ENCODE measurements around the gene MEX3B. TPM values are rescaled to one million over a fixed set of nuclear protein-coding genes. Genes with fewer than 3 reads are reported as not detected.

MEX3B gene
- total and polyA plus RNA-seq, 12 donors, result 0.22 to 1.6 (median 0.88) TPM

DNA sequence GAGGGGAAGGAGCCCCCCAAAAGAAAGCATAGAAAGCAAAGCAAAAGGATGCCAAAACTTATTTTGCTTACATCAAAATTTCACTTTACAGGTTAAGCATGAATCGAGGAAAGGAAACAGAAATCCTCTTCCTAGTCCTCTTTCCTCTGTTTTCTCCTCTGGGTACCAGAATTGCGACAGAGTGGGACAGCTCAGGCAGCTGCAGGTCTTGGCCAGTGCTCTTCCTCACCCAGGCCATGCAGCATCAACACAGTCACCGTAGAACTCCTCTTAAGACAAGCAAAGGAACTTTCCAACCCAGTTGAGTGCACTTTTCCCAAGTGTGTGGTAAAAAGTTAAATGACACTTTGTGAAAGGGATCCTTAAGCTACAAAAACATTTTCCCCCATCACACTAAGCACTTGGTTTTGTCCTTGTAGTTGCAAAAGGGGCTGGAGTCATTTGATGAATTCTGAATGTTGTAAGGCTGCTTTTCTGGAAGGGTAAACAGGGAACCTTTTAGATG is 45.9 kb upstream of the MEX3B start:
- 74 to 80% (median 77%) methylated on average over 3 of the region's 3 CpGs for WGBS, 4 donors
- intact Hi-C loops (cut with DNase I), result no loop called here
- no peak overlapping the region for H3K27ac ChIP-seq
- no peak for DNase-seq
- H3K4me1 ChIP-seq (replicated peaks in 1 of 2), result no peaks in the 10 kb centered on the region
- TF ChIP-seq, protein P1, sequence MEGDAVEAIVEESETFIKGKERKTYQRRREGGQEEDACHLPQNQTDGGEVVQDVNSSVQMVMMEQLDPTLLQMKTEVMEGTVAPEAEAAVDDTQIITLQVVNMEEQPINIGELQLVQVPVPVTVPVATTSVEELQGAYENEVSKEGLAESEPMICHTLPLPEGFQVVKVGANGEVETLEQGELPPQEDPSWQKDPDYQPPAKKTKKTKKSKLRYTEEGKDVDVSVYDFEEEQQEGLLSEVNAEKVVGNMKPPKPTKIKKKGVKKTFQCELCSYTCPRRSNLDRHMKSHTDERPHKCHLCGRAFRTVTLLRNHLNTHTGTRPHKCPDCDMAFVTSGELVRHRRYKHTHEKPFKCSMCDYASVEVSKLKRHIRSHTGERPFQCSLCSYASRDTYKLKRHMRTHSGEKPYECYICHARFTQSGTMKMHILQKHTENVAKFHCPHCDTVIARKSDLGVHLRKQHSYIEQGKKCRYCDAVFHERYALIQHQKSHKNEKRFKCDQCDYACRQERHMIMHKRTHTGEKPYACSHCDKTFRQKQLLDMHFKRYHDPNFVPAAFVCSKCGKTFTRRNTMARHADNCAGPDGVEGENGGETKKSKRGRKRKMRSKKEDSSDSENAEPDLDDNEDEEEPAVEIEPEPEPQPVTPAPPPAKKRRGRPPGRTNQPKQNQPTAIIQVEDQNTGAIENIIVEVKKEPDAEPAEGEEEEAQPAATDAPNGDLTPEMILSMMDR (IDR thresholded peaks at IDR 0.05), result no peak
- no peak for TF ChIP-seq POLR2A (IDR thresholded peaks at IDR 0.05)
- no peaks in the 10 kb centered on the region for H3K27me3 ChIP-seq
- H3K4me3 ChIP-seq, result no peak overlapping the region
- H3K36me3 ChIP-seq (replicated peaks in 1 of 2), result no peaks in the 10 kb centered on the region
- H3K9me3 ChIP-seq (replicated peaks in 1 of 3), result no peaks in the 10 kb centered on the region

DNA sequence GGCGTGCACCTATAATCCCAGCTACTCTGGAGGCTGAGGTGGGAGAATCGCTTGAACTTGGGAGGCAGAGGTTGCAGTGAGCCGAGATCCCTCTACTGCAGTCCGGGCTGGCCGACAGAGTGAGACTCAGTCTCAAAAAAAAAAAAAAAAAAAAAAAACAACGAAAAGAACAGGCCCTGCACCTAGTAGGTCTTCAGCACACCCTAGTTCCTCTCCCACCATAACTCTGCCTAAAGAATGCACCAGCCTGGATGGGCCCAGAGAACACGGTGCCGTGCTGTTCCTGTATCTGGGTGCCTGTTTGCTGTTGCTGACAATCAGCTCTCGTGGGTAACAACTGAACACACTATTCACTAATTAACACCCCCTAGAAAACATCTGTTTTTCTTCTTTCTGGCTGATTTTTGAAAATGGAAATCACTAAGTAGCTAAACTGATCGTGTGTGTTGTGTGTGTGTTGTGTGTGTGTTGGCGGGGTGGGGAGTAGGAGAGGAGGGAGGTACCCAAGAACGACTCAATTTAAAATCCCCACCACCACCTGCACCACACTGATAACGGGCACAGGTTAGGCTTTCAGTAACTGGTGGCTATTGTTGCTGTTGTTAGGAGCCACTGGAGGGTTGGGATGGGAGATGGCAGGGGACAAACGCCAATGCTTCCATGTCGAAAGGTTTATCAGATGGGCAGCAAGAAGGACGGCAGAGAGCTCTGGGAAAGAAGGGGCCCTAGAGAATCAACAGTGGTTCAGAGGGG is 40.6 kb upstream of the MEX3B start:
- 82 to 92% (median 84%) methylated on average over 14 to 16 of the region's 16 CpGs for WGBS, 4 donors
- no peak for TF ChIP-seq POLR2A (IDR thresholded peaks at IDR 0.05)
- TF ChIP-seq, protein P1 (IDR thresholded peaks at IDR 0.05), result no peak
- H3K27me3 ChIP-seq, result peaks cover 7% of the 10 kb centered on the region
- no peaks in the 10 kb centered on the region for H3K9me3 ChIP-seq (replicated peaks in 1 of 3)
- no peak overlapping the region for H3K4me3 ChIP-seq
- no peak for DNase-seq
- no peaks in the 10 kb centered on the region for H3K36me3 ChIP-seq (replicated peaks in 1 of 2)
- H3K27ac ChIP-seq, result no peak overlapping the region
- H3K4me1 ChIP-seq (replicated peaks in 1 of 2), result no peaks in the 10 kb centered on the region
- intact Hi-C loops (cut with DNase I), result no loop called here

DNA sequence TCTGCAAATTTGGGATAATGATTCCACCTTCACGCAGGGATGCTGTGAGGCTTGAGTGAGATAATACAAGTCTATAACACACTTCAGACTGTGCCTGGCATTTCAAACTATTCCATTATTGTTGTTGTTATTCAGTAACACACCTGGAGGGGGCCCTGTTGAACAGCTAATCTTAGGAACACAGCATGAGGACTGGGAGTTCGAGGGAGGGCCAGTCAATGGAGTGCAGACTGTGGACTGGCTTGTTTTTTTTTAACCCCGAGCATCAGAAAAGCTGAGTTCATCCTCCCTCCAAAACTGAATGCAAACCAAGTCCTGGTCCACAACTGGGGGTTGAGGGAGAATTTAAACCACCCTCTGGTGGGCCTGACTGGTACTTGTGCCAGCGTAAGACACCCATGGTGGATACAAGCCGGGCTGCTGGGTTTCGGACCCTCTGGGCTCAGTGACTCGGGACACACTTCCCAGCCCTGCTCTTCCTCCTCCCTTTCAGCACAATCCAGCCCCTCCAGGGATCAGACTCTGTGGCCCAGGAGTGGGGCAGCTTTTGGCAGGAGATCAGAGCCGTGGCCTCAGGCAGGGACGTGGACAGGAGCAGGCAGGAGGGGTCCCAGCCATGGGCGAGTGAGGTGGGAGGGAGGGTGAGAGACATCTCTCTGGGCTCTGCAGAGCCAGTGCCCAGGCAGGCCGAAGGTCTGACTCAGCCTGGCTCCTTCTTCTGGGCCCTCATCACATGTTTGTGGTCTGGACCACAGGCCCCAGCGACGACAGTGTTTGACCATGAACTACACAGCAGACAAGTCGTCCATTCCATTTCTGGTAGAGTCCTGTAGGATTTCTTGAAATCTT is 36.3 kb upstream of the MEX3B start:
- Histone ChIP-seq H3K27ac (no peak overlapping the region), H3K4me1 (replicated peaks in 1 of 2) (no peaks in the 10 kb centered on the region), H3K27me3 (peaks cover 10% of the 10 kb centered on the region), H3K9me3 (replicated peaks in 1 of 3) (no peaks in the 10 kb centered on the region), H3K4me3 (no peak overlapping the region), H3K36me3 (replicated peaks in 1 of 2) (no peaks in the 10 kb centered on the region)
- no peak for DNase-seq
- 58 to 74% (median 69%) methylated on average over 11 to 14 of the region's 14 CpGs for WGBS, 4 donors
- intact Hi-C loops (cut with DNase I), result no loop called here
- TF ChIP-seq POLR2A (IDR thresholded peaks at IDR 0.05), result no peak
- TF ChIP-seq, protein P1 (IDR thresholded peaks at IDR 0.05), result no peak

DNA sequence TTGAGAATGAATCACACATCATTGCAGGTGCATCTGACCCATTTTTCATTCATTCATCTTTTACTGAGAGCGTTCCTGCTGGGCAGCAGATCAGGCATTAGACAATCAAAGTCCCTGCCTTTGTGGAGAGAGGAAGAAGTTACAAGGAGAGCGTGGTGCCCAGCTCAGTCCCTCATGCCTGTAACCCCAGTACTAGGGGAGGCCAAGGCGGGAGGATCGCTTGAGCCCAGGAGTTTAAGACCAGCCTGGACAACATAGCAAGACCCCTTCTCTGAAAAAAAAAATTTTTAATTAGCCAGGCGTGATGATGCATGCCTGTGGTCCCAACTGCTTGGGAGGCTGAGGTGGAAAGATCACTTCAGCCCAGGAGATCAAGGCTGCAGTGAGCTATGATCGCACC is 35.0 kb upstream of the MEX3B start:
- Histone ChIP-seq H3K4me3 (no peak overlapping the region), H3K27ac (no peak overlapping the region), H3K9me3 (replicated peaks in 1 of 3) (no peaks in the 10 kb centered on the region), H3K4me1 (replicated peaks in 1 of 2) (no peaks in the 10 kb centered on the region), H3K36me3 (replicated peaks in 1 of 2) (no peaks in the 10 kb centered on the region), H3K27me3 (peaks cover 10% of the 10 kb centered on the region)
- intact Hi-C loops (cut with DNase I), result no loop called here
- TF ChIP-seq POLR2A (IDR thresholded peaks at IDR 0.05), result no peak
- TF ChIP-seq, protein P1 (IDR thresholded peaks at IDR 0.05), result no peak
- DNase-seq, result no peak
- WGBS, 4 donors, result 80 to 89% (median 86%) methylated on average over 6 of the region's 6 CpGs
